Neural crest cell (in vitro differentiated cells): Measurements from ENCODE around the gene WWOX. TPM values are rescaled to one million over a fixed set of nuclear protein-coding genes. Genes with fewer than 3 reads are reported as not detected.

Experiments used
- DNase-seq: peaks from one replicate; pipeline ENCODE4 v3.0.0; 2021; ENCODE audit warnings: low read depth, mixed read lengths, low spot score
- H3K27ac Mint-ChIP-seq: one replicate; pipeline ENCODE4 v1.8.0; 2021; ENCODE audit warnings: mild to moderate bottlenecking, mixed read lengths; ENCODE audit not compliant: unreplicated experiment
- H3K27me3 Mint-ChIP-seq: 2 replicates; pipeline ENCODE4 v1.8.0; 2021; ENCODE audit warnings: low read depth, mild to moderate bottlenecking, mixed read lengths
- H3K36me3 Mint-ChIP-seq: 2 replicates; pipeline ENCODE4 v1.8.0; 2021; ENCODE audit warnings: low read depth, mild to moderate bottlenecking, mixed read lengths
- H3K4me1 Mint-ChIP-seq: 2 replicates; pipeline ENCODE4 v1.8.0; 2021; ENCODE audit warnings: mixed read lengths
- H3K4me3 Mint-ChIP-seq: one replicate; pipeline ENCODE4 v1.8.0; 2021; ENCODE audit warnings: mild to moderate bottlenecking, mixed read lengths
- H3K9me3 Mint-ChIP-seq: 2 replicates; pipeline ENCODE4 v1.8.0; 2021; ENCODE audit warnings: mixed read lengths
- CTCF ChIP-seq: fragments of 200-600 bp; sonication (generic); conservative IDR thresholded peaks from 2 replicates; pipeline ENCODE4 v1.5.0; 2021; ENCODE audit warnings: antibody characterized with exemption, mild to moderate bottlenecking
- total RNA-seq: library from RNA; stranded (reverse); gene quantifications from 2 replicates; pipeline ENCODE4 v1.2.1, GENCODE V29; 2021

The WWOX gene
- total RNA-seq, 1 donor from 2014 or later = 30.5 TPM

DNA sequence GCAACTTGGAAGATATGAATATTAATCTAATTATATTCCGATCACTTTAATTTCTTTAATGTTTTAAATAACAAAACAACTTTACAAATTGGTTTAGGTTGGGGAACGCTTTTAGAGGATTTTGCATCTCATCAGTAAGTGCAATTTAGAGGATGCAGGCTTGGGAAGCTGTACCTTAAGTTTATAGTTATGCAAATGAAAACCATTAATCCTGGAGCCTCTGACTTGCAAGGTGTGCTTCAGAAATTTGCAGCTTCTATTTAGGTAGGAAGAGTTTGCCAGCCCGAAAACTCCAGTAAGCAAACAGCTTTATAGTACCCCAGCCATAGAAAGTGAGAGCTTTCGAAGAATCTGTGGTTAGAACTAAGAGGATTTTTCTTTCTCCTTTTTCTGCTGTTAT is 954.1 kb downstream of the WWOX start:
- DNase-seq = no peak
- H3K4me3 Mint-ChIP-seq = no peak overlapping the region
- H3K27me3 Mint-ChIP-seq = no peaks in the 10 kb centered on the region
- no peak overlapping the region for H3K27ac Mint-ChIP-seq
- no peak for TF ChIP-seq CTCF
- H3K4me1 Mint-ChIP-seq = no peaks in the 10 kb centered on the region
- H3K9me3 Mint-ChIP-seq = peaks cover 9% of the 10 kb centered on the region
- H3K36me3 Mint-ChIP-seq = no peaks in the 10 kb centered on the region

DNA sequence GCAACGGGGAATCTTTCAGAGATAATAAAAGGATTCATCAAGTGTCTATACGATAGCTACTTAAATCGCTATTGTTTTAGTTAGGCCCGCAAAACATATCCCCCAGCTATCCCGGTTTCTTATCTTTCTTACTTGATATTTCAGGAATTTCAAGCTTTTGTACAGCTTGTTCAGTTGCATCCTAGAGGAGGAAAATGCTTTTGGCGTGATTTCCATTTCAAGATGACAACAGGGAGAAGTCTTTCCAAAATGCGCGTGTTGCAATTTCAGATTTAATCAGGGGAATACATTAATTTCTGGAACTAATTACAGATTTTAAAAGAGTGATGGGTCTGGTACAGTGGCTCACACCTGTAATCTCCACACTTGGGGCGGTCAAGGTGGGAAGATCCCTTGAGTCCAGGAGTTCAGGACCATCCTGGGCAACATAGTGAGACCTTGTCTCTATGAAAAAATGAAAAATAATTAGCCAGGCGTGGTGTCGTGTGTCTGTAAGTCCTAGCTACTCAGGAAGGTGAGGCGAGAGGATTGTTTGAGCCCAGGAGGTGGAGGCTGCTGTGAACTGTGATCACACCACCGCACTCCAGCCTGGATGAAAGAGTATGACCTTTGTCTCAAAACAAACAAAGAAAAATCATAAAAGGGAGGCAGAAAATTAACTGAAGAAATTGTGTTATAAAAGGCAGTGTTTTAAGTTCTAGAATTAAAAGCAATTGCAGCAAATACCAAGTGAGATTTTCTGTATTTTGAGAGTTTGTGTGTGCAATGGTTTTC is 954.9 kb downstream of the WWOX start:
- DNase-seq = no peak
- Mint-ChIP-seq H3K27ac (no peak overlapping the region), H3K36me3 (no peaks in the 10 kb centered on the region), H3K4me1 (no peaks in the 10 kb centered on the region), H3K27me3 (no peaks in the 10 kb centered on the region), H3K4me3 (no peak overlapping the region), H3K9me3 (peaks cover 9% of the 10 kb centered on the region)
- no peak for TF ChIP-seq CTCF

- DNase-seq = no peak
- H3K4me3 Mint-ChIP-seq = no peak overlapping the region
Measured at GRCh38 chr16:79055251-79055970, 956.0 kb downstream of the WWOX start.

DNA sequence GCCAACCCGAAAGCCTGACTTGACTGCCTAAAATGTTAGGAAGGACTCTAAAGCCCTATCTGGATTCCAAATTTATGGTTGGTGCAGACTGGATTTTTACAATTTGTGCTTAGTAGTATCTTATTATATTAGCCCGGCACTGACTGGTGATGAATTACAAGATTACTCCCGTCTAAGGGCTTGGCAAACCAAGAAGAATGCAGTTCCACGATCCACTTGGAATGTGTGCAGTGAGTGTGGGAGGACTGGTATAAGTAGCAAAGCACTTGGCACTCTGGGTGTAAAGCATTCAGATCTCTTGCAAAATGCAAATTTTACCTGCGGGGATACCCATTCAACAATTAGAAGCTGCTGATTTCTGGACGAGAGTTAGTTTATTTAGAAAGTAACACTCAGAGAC is 961.7 kb downstream of the WWOX start:
- H3K27me3 Mint-ChIP-seq = no peaks in the 10 kb centered on the region
- no peaks in the 10 kb centered on the region for H3K36me3 Mint-ChIP-seq
- TF ChIP-seq CTCF = no peak
- no peak overlapping the region for H3K27ac Mint-ChIP-seq
- no peaks in the 10 kb centered on the region for H3K9me3 Mint-ChIP-seq
- DNase-seq = no peak
- no peak overlapping the region for H3K4me3 Mint-ChIP-seq
- H3K4me1 Mint-ChIP-seq = peaks cover 5% of the 10 kb centered on the region

More at GRCh38 chr16:79055251-79055970, 956.0 kb downstream of the WWOX start:
- Mint-ChIP-seq H3K4me1 (no peaks in the 10 kb centered on the region), H3K27me3 (no peaks in the 10 kb centered on the region), H3K27ac (no peak overlapping the region), H3K36me3 (no peaks in the 10 kb centered on the region), H3K9me3 (peaks cover 9% of the 10 kb centered on the region)
- no peak for TF ChIP-seq CTCF

- H3K9me3 Mint-ChIP-seq = no peaks in the 10 kb centered on the region
- no peak overlapping the region for H3K4me3 Mint-ChIP-seq
- no peak overlapping the region for H3K27ac Mint-ChIP-seq
- no peak for TF ChIP-seq CTCF
- no peak for DNase-seq
- no peaks in the 10 kb centered on the region for H3K27me3 Mint-ChIP-seq
- H3K4me1 Mint-ChIP-seq = peaks cover 5% of the 10 kb centered on the region
- H3K36me3 Mint-ChIP-seq = no peaks in the 10 kb centered on the region
Measured at GRCh38 chr16:79062336-79062735, 962.9 kb downstream of the WWOX start.
